Endothelial cell of umbilical vein (primary cell): ENCODE measurements around the gene PCID2. TPM values are rescaled to one million over a fixed set of nuclear protein-coding genes. Genes with fewer than 3 reads are reported as not detected.

Experiments
- BruUV-seq: library from RNA; stranded (reverse); fragments of 400-500 nt; replicated peaks from 2 replicates; lab custom pipeline; 2021; lab: Mats Ljungman, UMichigan
- CTCF ChIA-PET: fragments of 300-600, 350-600 bp; sonication (Branson Sonifier 250); formaldehyde crosslinking; loops from one replicate; lab custom pipeline; 2021; ENCODE audit warnings: antibody characterized with exemption, inconsistent platforms; lab: Charles Lee
- POLR2A ChIA-PET: fragments of 300-600, 350-600 bp; sonication (Branson Sonifier 250); formaldehyde crosslinking; loops from one replicate; lab custom pipeline; 2021; ENCODE audit warnings: antibody characterized with exemption, inconsistent platforms; lab: Charles Lee
- DNase-seq: peaks from one replicate; pipeline ENCODE4 v3.0.0-alpha.2; 2011; ENCODE audit warnings: low read depth, low spot score
- FAIRE-seq: peaks from 2 replicates; lab custom pipeline; 2011; peaks lifted over from hg19 to GRCh38; lab: Jason Lieb, UNC
- H2AFZ ChIP-seq: 2 replicates; pipeline ENCODE4 v1.6.0; 2012; ENCODE audit warnings: low read depth, low read length, control low read depth, inconsistent platforms
- H3K27ac ChIP-seq: 2 replicates; pipeline ENCODE4 v1.5.1; 2011; ENCODE audit warnings: low read depth, mild to moderate bottlenecking, control low read depth, low read length, moderate library complexity; ENCODE audit not compliant: insufficient read depth
- H3K27me3 ChIP-seq, 2 experiments: 2 replicates each; pipeline versions ENCODE4 v1.6.0 to v1.6.1; 2011; ENCODE audit warnings: low read length in 2 of 2, mixed read lengths in 1 of 2; ENCODE audit not compliant: control insufficient read depth in 2 of 2, insufficient read depth in 2 of 2
- H3K36me3 ChIP-seq, 2 experiments: 2 replicates in 1 of 2; 3 replicates in 1 of 2; pipeline ENCODE4 v1.5.1; 2011; ENCODE audit warnings: low read length in 2 of 2, mild to moderate bottlenecking in 1 of 2, moderate library complexity in 1 of 2; ENCODE audit not compliant: control insufficient read depth in 2 of 2, insufficient read depth in 2 of 2; ENCODE audit errors: extremely low read depth in 1 of 2
- H3K4me1 ChIP-seq: 3 replicates; pipeline ENCODE4 v1.5.1; 2011; ENCODE audit warnings: mild to moderate bottlenecking, low read length; ENCODE audit not compliant: control insufficient read depth, insufficient read depth; ENCODE audit errors: extremely low read depth
- H3K4me2 ChIP-seq: 2 replicates; pipeline ENCODE4 v1.6.1; 2011; ENCODE audit warnings: low read length, control low read depth, mixed read lengths; ENCODE audit not compliant: insufficient read depth
- H3K4me3 ChIP-seq, 3 experiments: fragments of 200-600 bp in 1 of 3; sonication (generic), shearing (Covaris generic) in 1 of 3; replicated peaks in 1 of 3; 2 replicates each; pipeline ENCODE4 v1.5.1; 2011 to 2016; ENCODE audit warnings: control low read depth in 3 of 3, low read length in 3 of 3, mild to moderate bottlenecking in 2 of 3, inconsistent platforms in 1 of 3, low read depth in 1 of 3, moderate library complexity in 1 of 3; ENCODE audit not compliant: insufficient read depth in 1 of 3
- H3K79me2 ChIP-seq: 2 replicates; pipeline ENCODE4 v1.6.0; 2012; ENCODE audit warnings: low read length, inconsistent platforms; ENCODE audit not compliant: control insufficient read depth, insufficient read depth
- H3K9ac ChIP-seq: replicated peaks from 2 replicates; pipeline ENCODE3; 2011; ENCODE audit warnings: low read length, control low read depth; ENCODE audit not compliant: insufficient read depth; ENCODE audit errors: extremely low read depth
- H3K9me1 ChIP-seq: replicated peaks from 3 replicates; pipeline ENCODE4 v1.6.0; 2011; ENCODE audit warnings: mild to moderate bottlenecking, low read length; ENCODE audit not compliant: control insufficient read depth, insufficient read depth; ENCODE audit errors: extremely low read depth
- H3K9me3 ChIP-seq: replicated peaks from 2 replicates; pipeline ENCODE4 v1.5.1; 2012; ENCODE audit warnings: low read length, inconsistent platforms; ENCODE audit not compliant: control insufficient read depth, insufficient read depth
- H4K20me1 ChIP-seq: replicated peaks from 2 replicates; pipeline ENCODE3; 2011; ENCODE audit warnings: mild to moderate bottlenecking, low read length; ENCODE audit not compliant: control insufficient read depth, insufficient read depth; ENCODE audit errors: extremely low read depth
- EZH2 ChIP-seq: IDR thresholded peaks from 2 replicates; pipeline ENCODE4 v1.6.1; 2012; ENCODE audit warnings: borderline replicate concordance, low read depth, mild to moderate bottlenecking, moderate library complexity, low read length, inconsistent platforms; ENCODE audit not compliant: severe bottlenecking
- FOS ChIP-seq: IDR thresholded peaks from 2 replicates; pipeline ENCODE4 v1.6.1; 2011; ENCODE audit warnings: mild to moderate bottlenecking, low read length, moderate library complexity, borderline replicate concordance; ENCODE audit not compliant: insufficient read depth
- GATA2 ChIP-seq: IDR thresholded peaks from 2 replicates; pipeline ENCODE4 v1.7.0; 2011; ENCODE audit warnings: low read depth, mild to moderate bottlenecking, moderate library complexity, mixed read lengths, low read length; ENCODE audit not compliant: insufficient read length, insufficient read depth
- JUN ChIP-seq: IDR thresholded peaks from 2 replicates; pipeline ENCODE4 v1.6.1; 2011; ENCODE audit warnings: borderline replicate concordance, low read depth; ENCODE audit not compliant: insufficient read length, insufficient read depth
- MYC ChIP-seq: IDR thresholded peaks from one replicate; pipeline ENCODE4 v1.6.1; 2011; ENCODE audit warnings: mild to moderate bottlenecking, low read depth, low read length
- POLR2A ChIP-seq: IDR thresholded peaks from 2 replicates; pipeline ENCODE4 v1.6.1; 2012; ENCODE audit warnings: low read depth, mild to moderate bottlenecking, control low read depth, low read length
- POLR2AphosphoS5 ChIP-seq: IDR thresholded peaks from 2 replicates; pipeline ENCODE4 v1.6.1; 2012; ENCODE audit warnings: low read depth, mild to moderate bottlenecking, control low read depth, low read length, moderate library complexity; ENCODE audit not compliant: insufficient read depth
- dilution Hi-C: fragments of 300-500 bp; cut with MboI; formaldehyde crosslinking; loops from one replicate; pipeline ENCODE4 v1.15.0; 2019; ENCODE audit warnings: low sequenced_read_pairs; ENCODE audit not compliant: extremely low pct_ligation_motif_present
- intact Hi-C: fragments of 100-400 bp; cut with micrococcal nuclease; formaldehyde crosslinking; loops from one replicate; pipeline ENCODE4 v1.10.0; 2022
- polyA plus RNA-seq, 4 experiments: library from polyadenylated mRNA; depleted of rRNA in 3 of 4; stranded (reverse) in 3 of 4; unstranded in 1 of 4; fragments of >200 nt; gene quantifications; 2 replicates each; pipeline versions ENCODE4 v1.2.1 to v1.2.3, GENCODE V29; 2011 to 2012; ENCODE audit warnings: missing spikeins in 1 of 4
- total RNA-seq: library from RNA; stranded (reverse); gene quantifications from 2 replicates; pipeline ENCODE4 v1.2.3, GENCODE V29; 2021
- TF ChIP-seq, protein P1 (sequence below), 2 donors: IDR thresholded peaks; 1 replicate in 1 of 2; 2 replicates in 1 of 2; pipeline ENCODE4 v1.5.1; 2011; ENCODE audit warnings: low read length in 2 of 2, mild to moderate bottlenecking in 2 of 2, moderate library complexity in 2 of 2, control low read depth in 1 of 2, inconsistent platforms in 1 of 2, low read depth in 1 of 2; ENCODE audit not compliant: insufficient read depth in 1 of 2; ENCODE audit errors: extremely low read depth in 1 of 2
- TF ChIP-seq, protein P2 (sequence below): IDR thresholded peaks from 2 replicates; pipeline ENCODE4 v1.6.1; 2011; ENCODE audit not compliant: insufficient read depth, insufficient read length

Gene PCID2
- total and polyA plus RNA-seq, 2 donors (not counting 3 experiments of a cell fraction or from before 2014, with no cell fraction given): 52.1 to 55.6 TPM

DNA sequence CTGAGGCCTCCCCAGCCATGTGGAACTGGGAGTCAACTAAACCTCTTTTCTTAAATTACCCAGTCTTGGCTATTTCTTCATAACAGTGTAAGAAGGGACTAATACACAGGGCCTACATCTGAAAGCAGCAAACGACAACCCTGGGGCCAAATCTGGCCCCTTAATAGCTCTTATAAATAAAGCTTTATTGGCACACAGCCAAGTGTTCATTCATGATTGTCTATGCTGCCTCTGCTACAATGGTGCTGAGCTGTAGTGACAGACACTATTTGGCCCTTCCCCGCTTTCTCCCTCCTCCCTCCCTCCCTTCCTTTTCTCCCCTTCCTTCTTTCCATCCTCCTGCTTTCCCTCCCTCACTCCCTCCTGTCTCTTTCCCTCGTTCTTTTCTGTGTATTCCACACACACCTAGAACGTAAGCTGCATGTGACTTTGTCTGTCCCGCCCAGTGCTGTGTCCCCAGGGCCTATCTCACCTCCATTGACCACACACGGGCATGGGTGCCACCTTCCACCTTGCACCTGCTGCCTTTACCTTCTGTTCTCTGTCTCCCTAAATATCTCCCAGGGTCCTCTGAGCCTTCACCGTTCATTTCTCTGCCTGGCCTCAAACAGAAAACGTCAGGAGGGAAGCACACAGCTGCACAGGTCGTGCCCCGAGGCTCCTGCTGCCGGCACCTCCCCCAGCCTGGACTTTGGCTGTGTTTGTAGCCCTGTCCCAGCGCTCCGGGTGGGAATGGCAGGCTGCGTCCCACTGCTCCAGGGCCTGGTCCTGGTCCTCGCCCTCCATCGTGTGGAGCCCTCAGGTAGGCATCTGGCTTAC is 50.3 kb downstream of the PCID2 start, which contains the start of gene PROZ:
Gene PROZ, plus strand, starts transcription at position 720 of the 819 bp plus-strand sequence. Its CDS starts 13 bp downstream, at position 733.
- no peaks in the 10 kb centered on the region for H3K79me2 ChIP-seq
- ChIA-PET POLR2A (no interaction called here), CTCF (no interaction called here)
- TF ChIP-seq EZH2: no peak
- no peak for TF ChIP-seq POLR2A
- no peak for TF ChIP-seq POLR2AphosphoS5
- no peak for TF ChIP-seq GATA2
- TF ChIP-seq, protein P1, sequence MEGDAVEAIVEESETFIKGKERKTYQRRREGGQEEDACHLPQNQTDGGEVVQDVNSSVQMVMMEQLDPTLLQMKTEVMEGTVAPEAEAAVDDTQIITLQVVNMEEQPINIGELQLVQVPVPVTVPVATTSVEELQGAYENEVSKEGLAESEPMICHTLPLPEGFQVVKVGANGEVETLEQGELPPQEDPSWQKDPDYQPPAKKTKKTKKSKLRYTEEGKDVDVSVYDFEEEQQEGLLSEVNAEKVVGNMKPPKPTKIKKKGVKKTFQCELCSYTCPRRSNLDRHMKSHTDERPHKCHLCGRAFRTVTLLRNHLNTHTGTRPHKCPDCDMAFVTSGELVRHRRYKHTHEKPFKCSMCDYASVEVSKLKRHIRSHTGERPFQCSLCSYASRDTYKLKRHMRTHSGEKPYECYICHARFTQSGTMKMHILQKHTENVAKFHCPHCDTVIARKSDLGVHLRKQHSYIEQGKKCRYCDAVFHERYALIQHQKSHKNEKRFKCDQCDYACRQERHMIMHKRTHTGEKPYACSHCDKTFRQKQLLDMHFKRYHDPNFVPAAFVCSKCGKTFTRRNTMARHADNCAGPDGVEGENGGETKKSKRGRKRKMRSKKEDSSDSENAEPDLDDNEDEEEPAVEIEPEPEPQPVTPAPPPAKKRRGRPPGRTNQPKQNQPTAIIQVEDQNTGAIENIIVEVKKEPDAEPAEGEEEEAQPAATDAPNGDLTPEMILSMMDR (IDR thresholded peaks at IDR 0.05; ENCODE audit: extremely low read depth in 1 of 2, insufficient read depth in 1 of 2, low read depth in 1 of 2, low read length in 2 of 2): no peak
- TF ChIP-seq, protein P2, sequence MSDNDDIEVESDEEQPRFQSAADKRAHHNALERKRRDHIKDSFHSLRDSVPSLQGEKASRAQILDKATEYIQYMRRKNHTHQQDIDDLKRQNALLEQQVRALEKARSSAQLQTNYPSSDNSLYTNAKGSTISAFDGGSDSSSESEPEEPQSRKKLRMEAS: no peak
- no peak for TF ChIP-seq MYC
- TF ChIP-seq JUN: no peak
- TF ChIP-seq FOS: no peak
- H3K9me1 ChIP-seq: no peaks in the 10 kb centered on the region
- no peak within 1 kb of the TSS for H3K9ac ChIP-seq
- intact Hi-C loops (no loop called here), dilution Hi-C loops (no loop called here)
- peaks cover 0 to 2% of the 10 kb centered on the region in 2 experiments for H3K27me3 ChIP-seq
- no peak within 1 kb of the TSS for H3K4me3 ChIP-seq
- no peak within 1 kb of the TSS for H3K4me2 ChIP-seq
- no peaks in the 10 kb centered on the region for H3K36me3 ChIP-seq
- peaks cover 6% of the 10 kb centered on the region for H3K4me1 ChIP-seq
- H3K9me3 ChIP-seq: no peaks in the 10 kb centered on the region
- H4K20me1 ChIP-seq: no peaks in the 10 kb centered on the region
- BruUV-seq: no TSS peak
- no peak within 1 kb of the TSS for H3K27ac ChIP-seq
- FAIRE-seq (no peak), DNase-seq (no peak)
- H2AFZ ChIP-seq: no peak within 1 kb of the TSS
